GM21723 (cell line): ENCODE measurements around the gene EN2.
"Not testable (repeated sequence)": the region's sequence is repeated elsewhere in the genome, so short reads cannot be mapped to it uniquely, and the experiment has no call there.

Source experiments
- ATAC-seq: cut with Tn5 transposase; IDR thresholded peaks from one replicate; pipeline ENCODE4 v1.9.1; 2021; ENCODE audit warnings: mild to moderate bottlenecking, moderate library complexity; ENCODE audit not compliant: unreplicated experiment

EN2 gene

DNA sequence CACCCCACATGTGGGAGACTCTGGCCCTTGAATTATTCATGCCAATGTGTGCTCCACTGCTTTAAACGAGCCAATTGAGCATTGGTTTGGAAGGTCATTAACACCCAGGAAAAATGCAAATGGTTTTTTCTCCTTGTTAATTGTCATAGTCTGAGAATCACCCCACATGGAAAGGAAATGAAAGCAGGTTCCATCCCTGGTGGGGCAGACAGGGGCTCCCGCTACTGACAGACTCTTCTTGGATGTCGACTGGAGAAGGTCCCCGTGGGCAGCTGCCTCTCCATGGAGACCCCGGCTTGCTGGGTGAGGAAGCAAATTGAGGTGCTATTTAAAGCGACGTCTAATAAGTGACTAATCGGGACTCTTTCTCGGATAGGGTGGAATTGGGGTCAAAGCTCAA lies 32.0 kb upstream of the EN2 start:
- ATAC-seq, result no peak

- no peak for ATAC-seq
These were observed 31.2 kb upstream of the EN2 start for GRCh38 chr7:155426543-155427410.

DNA sequence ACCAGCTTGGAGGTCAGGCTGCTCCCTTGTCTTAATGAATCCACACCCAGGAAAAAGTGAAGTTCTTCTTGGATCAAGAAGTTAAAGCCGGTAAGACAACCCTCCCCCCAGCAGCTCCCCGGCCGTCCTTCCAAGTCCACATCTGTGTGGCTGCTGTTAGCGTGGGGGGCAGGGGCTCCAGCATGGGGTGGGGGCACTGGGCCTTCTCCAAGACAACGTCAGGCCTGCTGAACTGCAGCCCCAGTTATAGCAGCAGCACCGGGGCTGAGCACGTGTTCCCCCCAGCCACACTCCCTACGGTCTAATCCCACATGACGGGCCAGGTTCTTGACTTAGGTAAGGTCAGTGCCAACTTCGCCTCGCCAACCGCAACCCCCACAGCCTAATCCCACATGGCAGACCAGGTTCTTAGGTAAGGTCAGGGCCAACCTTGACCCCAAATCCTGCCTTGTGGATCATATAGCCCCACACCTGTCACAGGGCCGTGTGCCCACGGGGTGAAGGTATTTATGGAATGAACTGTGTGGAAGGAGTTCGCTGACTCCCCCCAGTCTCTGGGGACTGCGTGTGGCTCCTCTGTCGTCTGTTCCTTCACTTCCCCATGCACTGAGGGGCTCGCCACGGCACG lies 30.4 kb upstream of the EN2 start:
- no peak for ATAC-seq

DNA sequence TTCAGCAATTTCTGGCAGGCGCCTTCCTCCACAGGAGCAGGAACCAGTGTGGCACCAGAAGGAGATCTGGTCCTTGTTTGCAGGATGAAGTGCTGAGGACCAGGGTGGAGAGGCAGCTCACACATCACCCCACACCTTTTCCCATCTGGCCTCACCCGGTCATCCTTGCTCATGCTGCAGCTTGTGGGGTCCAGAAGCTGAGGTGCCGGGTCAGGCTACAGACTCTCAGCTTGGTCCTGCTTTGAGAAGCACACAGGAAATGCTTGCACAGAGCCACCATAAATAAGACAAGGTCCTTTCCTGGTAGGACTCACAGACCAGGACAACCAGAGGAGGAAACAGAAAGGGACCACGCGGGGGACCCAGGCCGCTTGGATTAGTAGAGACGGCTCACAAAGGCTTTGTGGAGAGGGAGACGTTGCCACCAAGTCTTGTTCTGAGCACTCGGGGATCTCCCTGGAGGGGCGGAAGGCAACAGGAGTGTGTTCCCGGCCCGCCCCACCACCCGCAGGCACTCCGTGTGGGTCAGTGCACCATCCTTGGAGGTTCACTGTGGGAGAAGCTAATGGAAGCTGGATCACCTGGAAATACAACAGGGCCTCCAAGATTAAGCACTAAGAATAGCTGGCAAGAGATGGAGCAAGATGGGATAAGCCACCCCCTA lies 29.6 kb upstream of the EN2 start:
- no peak for ATAC-seq

DNA sequence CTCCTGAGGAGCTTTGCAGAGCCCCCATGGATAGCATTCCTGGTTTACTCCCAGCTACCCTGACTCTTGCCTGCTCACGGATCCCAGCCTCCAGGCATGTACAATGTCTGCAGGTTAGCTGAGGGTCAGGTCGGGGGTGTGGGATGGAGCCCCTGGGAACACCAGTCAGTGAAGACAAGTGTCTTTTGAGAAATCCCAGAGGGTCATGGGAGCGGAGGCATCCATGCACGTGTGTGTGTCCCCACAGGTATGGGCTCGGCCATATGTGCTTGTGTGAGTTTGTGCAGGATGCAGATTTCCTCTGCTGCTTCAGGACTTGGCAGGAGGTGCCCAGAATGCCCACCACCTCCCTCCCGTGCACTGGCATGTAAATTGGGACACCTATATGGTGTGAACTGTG lies 28.3 kb upstream of the EN2 start:
- no peak for ATAC-seq

- no peak for ATAC-seq
These were observed 27.3 kb upstream of the EN2 start for GRCh38 chr7:155430606-155431005.

- no peak for ATAC-seq
These were observed 26.7 kb upstream of the EN2 start for GRCh38 chr7:155431231-155431630.

DNA sequence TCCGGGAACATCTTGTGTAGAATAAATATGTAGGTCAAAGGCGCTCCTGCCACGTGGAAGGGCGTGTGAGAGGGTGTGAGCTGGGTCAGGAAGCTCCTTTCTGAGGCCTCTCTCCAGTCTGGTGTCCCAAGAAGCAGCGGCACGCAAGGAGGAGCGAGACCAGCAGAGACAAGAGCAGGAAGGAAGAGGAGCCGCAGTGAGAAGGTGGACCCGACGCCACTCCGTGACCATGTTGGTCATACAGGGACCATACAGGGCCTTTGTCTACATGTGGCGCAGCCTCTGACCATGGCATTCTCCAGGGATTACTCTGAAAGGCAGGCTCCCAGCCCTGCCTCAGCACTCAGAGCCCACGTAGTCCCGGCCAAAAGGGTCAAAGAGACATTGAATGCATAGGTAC lies 26.2 kb upstream of the EN2 start:
- no peak for ATAC-seq

GRCh38 chr7:155435110-155435509 lies 22.8 kb upstream of the EN2 start:
- ATAC-seq, result no peak

DNA sequence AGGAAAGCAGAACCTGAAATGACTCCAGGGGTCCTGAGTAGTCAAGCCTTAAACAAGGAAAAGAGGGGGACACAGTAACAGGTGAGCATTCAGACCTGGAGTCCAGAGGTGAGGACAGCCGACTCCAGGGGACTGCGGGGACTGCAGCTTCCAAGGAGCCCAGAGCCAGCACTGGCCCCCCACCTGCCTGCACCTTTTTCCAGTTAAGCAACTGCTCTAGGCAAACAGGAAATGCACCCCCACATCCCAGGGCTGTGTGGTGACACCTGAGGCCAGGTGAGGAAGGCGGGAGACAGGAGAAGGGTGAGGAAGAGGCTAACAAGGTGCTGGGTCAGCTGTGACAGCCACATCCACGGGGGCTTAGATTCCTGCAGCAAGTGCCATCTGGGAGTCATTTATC lies 20.1 kb upstream of the EN2 start:
- no peak for ATAC-seq

GRCh38 chr7:155438777-155439176 lies 19.2 kb upstream of the EN2 start:
- no peak for ATAC-seq

DNA sequence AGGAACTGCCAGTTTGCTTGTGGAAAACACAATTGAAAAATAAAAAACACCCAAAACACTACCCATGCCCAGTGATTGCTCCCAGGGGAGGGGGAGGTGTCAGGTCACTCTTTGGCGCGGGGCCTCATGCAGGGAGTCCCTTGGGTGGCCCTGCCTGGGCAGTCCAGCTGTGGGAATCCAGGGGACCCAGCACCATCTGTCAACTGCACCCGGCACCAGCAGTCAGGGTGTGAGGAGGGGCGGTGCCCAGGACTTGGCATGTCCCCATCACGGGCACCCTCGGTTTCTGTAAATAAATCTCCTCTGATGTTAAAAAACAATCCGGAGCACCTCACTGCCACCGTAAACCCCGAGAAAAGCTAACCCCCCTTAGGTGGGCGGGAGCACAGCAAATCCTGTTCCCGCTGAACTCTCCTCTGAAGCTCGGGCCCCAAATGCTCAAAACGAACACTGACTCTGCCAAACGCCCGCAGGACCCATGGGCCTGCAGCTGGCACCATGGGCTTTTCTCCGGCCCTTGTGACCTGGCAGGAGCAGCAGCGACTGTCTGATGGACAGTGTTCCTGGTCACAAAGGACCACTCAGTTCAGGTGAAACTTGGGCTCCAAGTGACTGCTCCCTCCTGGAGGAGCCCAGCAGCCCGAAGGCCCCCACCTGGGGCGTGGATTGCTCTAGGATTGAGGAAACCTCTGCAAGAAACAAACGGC lies 18.5 kb upstream of the EN2 start:
- no peak for ATAC-seq

GRCh38 chr7:155440018-155440410 lies 17.9 kb upstream of the EN2 start:
- no peak for ATAC-seq

DNA sequence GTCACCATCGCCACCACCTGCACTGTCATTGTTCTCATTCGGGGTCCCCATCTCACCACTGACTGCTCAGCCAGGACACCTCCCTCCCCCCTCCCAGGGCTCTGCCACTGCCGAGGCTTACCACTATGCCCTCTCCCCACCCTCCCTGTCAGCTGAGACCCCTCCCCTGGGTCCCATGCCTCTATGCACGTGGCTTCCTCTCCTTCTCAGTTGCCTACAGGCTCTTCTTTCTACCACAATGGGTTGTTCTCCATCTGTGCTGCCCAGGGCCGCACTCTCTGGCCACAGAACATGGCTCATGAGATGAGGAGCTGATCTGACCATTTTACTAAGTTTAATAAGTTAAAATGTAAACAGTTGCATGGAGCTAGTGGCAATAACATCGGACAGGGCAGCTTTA lies 16.1 kb upstream of the EN2 start:
- ATAC-seq, result no peak

DNA sequence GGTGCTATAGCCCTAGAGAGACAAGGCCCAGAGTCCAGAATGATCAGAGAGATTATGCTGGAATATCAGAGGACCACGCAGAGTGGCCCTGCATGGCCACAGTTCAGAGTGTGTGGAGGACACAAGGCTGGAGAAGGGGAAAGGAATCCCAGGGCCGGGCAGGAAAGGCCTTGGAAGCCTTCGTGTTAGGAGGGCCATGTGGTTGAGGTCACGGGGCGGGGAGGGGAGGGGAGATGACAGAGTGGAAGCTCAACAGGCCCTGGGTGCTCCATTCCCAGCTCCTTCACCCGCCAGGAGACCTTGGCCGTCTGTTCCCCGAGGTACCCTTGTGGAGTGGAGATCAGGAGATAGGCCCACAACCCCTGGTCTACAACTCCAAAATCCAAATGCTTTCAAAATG lies 13.2 kb upstream of the EN2 start:
- ATAC-seq, result no peak

- not testable (repeated sequence) for ATAC-seq
These were observed 12.3 kb upstream of the EN2 start for GRCh38 chr7:155445606-155446005.

DNA sequence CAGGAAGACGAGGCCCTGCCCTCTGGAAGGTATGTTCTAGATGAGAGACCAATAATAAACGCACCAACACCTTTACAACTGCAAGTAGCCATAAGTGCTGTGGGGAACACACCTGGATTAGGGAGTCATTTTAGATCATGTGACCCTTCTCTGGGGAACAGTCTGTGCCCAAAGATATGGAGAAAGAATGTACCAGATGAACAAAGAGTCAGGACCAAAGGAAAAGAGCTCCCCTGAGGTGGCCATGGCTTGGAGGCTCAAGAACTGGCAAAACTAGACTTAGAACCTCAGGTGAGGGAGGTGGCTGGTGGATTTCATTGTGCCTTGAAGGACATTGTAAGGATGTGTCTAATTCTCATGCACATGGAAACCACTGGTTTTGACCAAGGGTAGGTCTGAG lies 10.3 kb upstream of the EN2 start:
- ATAC-seq, result no peak

- ATAC-seq, result no peak
These were observed 9.3 kb upstream of the EN2 start for GRCh38 chr7:155448632-155449007.

DNA sequence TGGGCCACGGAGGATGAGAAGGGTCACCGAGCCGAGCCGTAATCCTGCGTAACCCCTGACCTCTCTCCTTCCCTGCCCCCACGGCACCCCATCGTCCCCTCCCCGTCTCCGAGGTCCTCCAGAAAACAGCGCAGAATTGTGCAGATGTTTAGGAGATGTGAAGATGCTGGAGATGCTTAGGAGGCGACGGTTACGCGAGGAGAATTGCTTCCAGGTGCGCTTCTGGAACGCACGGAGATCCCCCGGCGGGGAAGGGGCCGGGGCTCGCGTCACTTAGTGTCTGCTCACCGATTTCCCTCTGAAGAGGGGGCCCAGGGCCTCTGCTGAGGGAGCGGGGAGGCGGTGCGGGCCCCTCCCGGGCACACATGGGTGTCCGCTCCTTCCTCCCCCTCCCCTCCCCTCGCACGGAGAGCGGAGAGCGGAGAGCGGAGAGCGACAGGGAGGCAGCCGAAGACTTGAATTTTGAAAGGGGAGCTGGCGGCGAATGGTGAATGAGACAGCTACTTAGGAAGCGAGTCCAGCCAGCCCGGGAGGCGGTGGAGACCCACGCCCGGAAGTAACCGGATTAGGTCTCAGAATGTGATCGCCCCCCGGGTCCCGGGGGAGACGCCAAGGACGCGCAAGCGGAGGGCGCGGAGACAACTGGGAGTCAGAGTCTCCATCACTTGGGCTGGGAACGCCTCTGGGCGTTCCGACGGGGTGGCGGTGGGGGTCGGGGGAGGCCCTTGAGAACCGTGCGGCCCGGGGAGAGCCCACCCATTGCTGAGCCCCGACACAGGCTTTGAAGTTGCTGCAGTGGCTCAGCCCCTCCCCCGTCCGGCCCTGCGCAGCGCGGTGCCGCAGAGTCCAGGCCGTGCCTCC lies 8.7 kb upstream of the EN2 start:
- ATAC-seq, result no peak

- no peak for ATAC-seq
These were observed 7.9 kb upstream of the EN2 start for GRCh38 chr7:155449869-155450557.
